IMR-90 (cell line): ENCODE data around the gene FBXL13. TPM values are rescaled to one million over a fixed set of nuclear protein-coding genes. Genes with fewer than 3 reads are reported as not detected.

Experiments
- ATAC-seq: fragments of 200-7000 bp; cut with Tn5 transposase; 2 replicates; pipeline ENCODE4 v1.9.1; 2020; ENCODE audit warnings: low read depth, mild to moderate bottlenecking, moderate library complexity
- BruUV-seq: library from RNA; stranded (reverse); fragments of 400-500 nt; replicated peaks from 2 replicates; lab custom pipeline; 2021; lab: Mats Ljungman, UMichigan
- CTCF ChIA-PET: fragments of 300-600 bp; formaldehyde crosslinking; extraction: SDS; loops from one replicate; lab custom pipeline; 2021; ENCODE audit warnings: antibody characterized with exemption; lab: Yijun Ruan, JAX
- POLR2A ChIA-PET: fragments of 300-600 bp; sonication (Branson Sonifier 250); formaldehyde crosslinking; loops from one replicate; lab custom pipeline; 2022; ENCODE audit warnings: antibody characterized with exemption; ENCODE audit not compliant: unreplicated experiment; lab: Charles Lee
- DNase-seq: peaks from one replicate; pipeline ENCODE4 v3.0.0; 2013
- H2AFZ ChIP-seq: replicated peaks from 2 replicates; pipeline ENCODE3; 2013; ENCODE audit warnings: low read length, mild to moderate bottlenecking; ENCODE audit not compliant: poor library complexity
- H2AK5ac ChIP-seq: 2 replicates; pipeline ENCODE4 v1.6.1; 2013; ENCODE audit warnings: low read depth, low read length, inconsistent platforms
- H2AK9ac ChIP-seq: replicated peaks from 2 replicates; pipeline ENCODE3; 2013; ENCODE audit warnings: mild to moderate bottlenecking, low read depth, low read length, moderate library complexity; ENCODE audit not compliant: poor library complexity
- H2BK120ac ChIP-seq: 2 replicates; pipeline ENCODE4 v1.6.1; 2013; ENCODE audit warnings: low read depth, low read length, inconsistent platforms
- H2BK15ac ChIP-seq: 3 replicates; pipeline ENCODE4 v1.6.1; 2013; ENCODE audit warnings: low read depth, low read length, inconsistent platforms
- H2BK20ac ChIP-seq: 2 replicates; pipeline ENCODE4 v1.6.1; 2013; ENCODE audit warnings: low read depth, mild to moderate bottlenecking, inconsistent platforms, low read length, moderate library complexity
- H2BK5ac ChIP-seq: 2 replicates; pipeline ENCODE4 v1.6.1; 2013; ENCODE audit warnings: mild to moderate bottlenecking, low read depth, low read length, inconsistent platforms; ENCODE audit not compliant: poor library complexity, severe bottlenecking
- H3K14ac ChIP-seq: replicated peaks from 2 replicates; pipeline ENCODE4 v1.6.1; 2013; ENCODE audit warnings: low read depth, low read length, inconsistent platforms
- H3K18ac ChIP-seq: 2 replicates; pipeline ENCODE4 v1.6.1; 2013; ENCODE audit warnings: low read depth, low read length, control low read depth
- H3K23ac ChIP-seq: 2 replicates; pipeline ENCODE4 v1.6.1; 2013; ENCODE audit warnings: low read depth, low read length, inconsistent platforms
- H3K27ac ChIP-seq: 2 replicates; pipeline ENCODE4 v1.5.1; 2013; ENCODE audit warnings: mild to moderate bottlenecking, control low read depth, low read length; ENCODE audit not compliant: insufficient read depth
- H3K27me3 ChIP-seq: 2 replicates; pipeline ENCODE4 v1.6.1; 2013; ENCODE audit warnings: low read length; ENCODE audit not compliant: control insufficient read depth, insufficient read depth
- H3K36me3 ChIP-seq: 2 replicates; pipeline ENCODE4 v1.6.1; 2013; ENCODE audit warnings: low read length, mixed read lengths; ENCODE audit not compliant: control insufficient read depth, insufficient read depth
- H3K4ac ChIP-seq: 2 replicates; pipeline ENCODE4 v1.6.1; 2013; ENCODE audit warnings: low read depth, low read length, inconsistent platforms
- H3K4me1 ChIP-seq: 2 replicates; pipeline ENCODE4 v1.6.1; 2013; ENCODE audit warnings: low read length, mixed read lengths; ENCODE audit not compliant: control insufficient read depth, insufficient read depth
- H3K4me2 ChIP-seq: 2 replicates; pipeline ENCODE4 v1.6.1; 2013; ENCODE audit warnings: low read depth, mild to moderate bottlenecking, control low read depth, low read length, moderate library complexity
- H3K4me3 ChIP-seq: 2 replicates; pipeline ENCODE4 v1.5.1; 2013; ENCODE audit warnings: low read depth, mild to moderate bottlenecking, control low read depth, low read length, moderate library complexity; ENCODE audit not compliant: insufficient read depth
- H3K56ac ChIP-seq: 2 replicates; pipeline ENCODE4 v1.6.1; 2013; ENCODE audit warnings: low read length, inconsistent platforms; ENCODE audit not compliant: insufficient read depth; ENCODE audit errors: extremely low read depth
- H3K79me1 ChIP-seq, 2 experiments: 2 replicates each; pipeline ENCODE4 v1.6.1; 2013; ENCODE audit warnings: low read length in 2 of 2, inconsistent platforms in 1 of 2, low read depth in 1 of 2
- H3K9ac ChIP-seq: 2 replicates; pipeline ENCODE4 v1.6.1; 2013; ENCODE audit warnings: low read depth, low read length, control low read depth
- H3K9me1 ChIP-seq: 2 replicates; pipeline ENCODE4 v1.6.1; 2013; ENCODE audit warnings: low read length, inconsistent platforms; ENCODE audit not compliant: insufficient read depth
- H3K9me3 ChIP-seq: 2 replicates; pipeline ENCODE4 v1.6.1; 2013; ENCODE audit warnings: low read length; ENCODE audit not compliant: control insufficient read depth, insufficient read depth
- H4K20me1 ChIP-seq: 2 replicates; pipeline ENCODE4 v1.6.1; 2013; ENCODE audit warnings: low read length, inconsistent platforms; ENCODE audit not compliant: insufficient read depth
- H4K5ac ChIP-seq: 2 replicates; pipeline ENCODE4 v1.6.1; 2013; ENCODE audit warnings: mild to moderate bottlenecking, low read depth, low read length, control low read depth
- H4K8ac ChIP-seq, 2 experiments: 2 replicates each; pipeline ENCODE4 v1.6.1; 2013; ENCODE audit warnings: low read depth in 2 of 2, low read length in 2 of 2, control low read depth in 1 of 2, inconsistent platforms in 1 of 2
- H4K91ac ChIP-seq: 2 replicates; pipeline ENCODE4 v1.6.1; 2013; ENCODE audit warnings: low read depth, low read length, inconsistent platforms; ENCODE audit not compliant: insufficient read depth
- BHLHE40 ChIP-seq: fragments of 150-350 bp; IDR thresholded peaks from 2 replicates; pipeline ENCODE4 v1.6.1; 2016; ENCODE audit warnings: mild to moderate bottlenecking, low read depth, low read length
- CEBPB ChIP-seq: IDR thresholded peaks from 2 replicates; pipeline ENCODE4 v1.6.1; 2012; ENCODE audit warnings: low read depth, low read length, improper control_type of control experiment
- CHD1 ChIP-seq: IDR thresholded peaks from 2 replicates; pipeline ENCODE4 v1.6.1; 2012; ENCODE audit warnings: low read depth, low read length, improper control_type of control experiment
- ELK1 ChIP-seq: fragments of 150-350 bp; IDR thresholded peaks from 2 replicates; pipeline ENCODE4 v1.6.1; 2016; ENCODE audit warnings: low read depth, mild to moderate bottlenecking, low read length, moderate library complexity, borderline replicate concordance
- MAZ ChIP-seq: IDR thresholded peaks from 2 replicates; pipeline ENCODE4 v1.6.1; 2012; ENCODE audit warnings: low read depth, mild to moderate bottlenecking, low read length, improper control_type of control experiment, moderate library complexity, borderline replicate concordance
- MXI1 ChIP-seq: IDR thresholded peaks from 2 replicates; pipeline ENCODE4 v1.6.1; 2012; ENCODE audit warnings: low read depth, mild to moderate bottlenecking, low read length, moderate library complexity, borderline replicate concordance
- NFE2L2 ChIP-seq: fragments of 150-350 bp; IDR thresholded peaks from 2 replicates; pipeline ENCODE4 v1.6.1; 2016; ENCODE audit warnings: low read depth, mild to moderate bottlenecking, low read length
- RAD21 ChIP-seq: IDR thresholded peaks from 2 replicates; pipeline ENCODE4 v1.6.1; 2012; ENCODE audit warnings: low read length, improper control_type of control experiment
- RCOR1 ChIP-seq: IDR thresholded peaks from 2 replicates; pipeline ENCODE4 v1.6.1; 2012; ENCODE audit warnings: mild to moderate bottlenecking, low read length, improper control_type of control experiment; ENCODE audit not compliant: insufficient replicate concordance
- RFX5 ChIP-seq: IDR thresholded peaks from 2 replicates; pipeline ENCODE4 v1.8.0; 2012; ENCODE audit warnings: low read depth, mild to moderate bottlenecking, low read length, moderate library complexity
- SMC3 ChIP-seq: fragments of 150-350 bp; IDR thresholded peaks from 2 replicates; pipeline ENCODE4 v1.6.1; 2016; ENCODE audit warnings: low read depth, mild to moderate bottlenecking, antibody characterized with exemption, low read length, moderate library complexity
- WGBS, 2 experiments: methylation state at CpG; one replicate each; pipeline versions ENCODE4 v1.1.5 to v1.1.7; 2013; ENCODE audit warnings: missing lambda C conversion rate in 2 of 2; ENCODE audit not compliant: insufficient read length in 1 of 2; ENCODE audit errors: extremely low coverage in 2 of 2; 5-methylcytosine and 5-hydroxymethylcytosine counted together
- dilution Hi-C: fragments of 300-500 bp; cut with HindIII; formaldehyde crosslinking; loops from one replicate; pipeline ENCODE4 v1.14.3; 2018; ENCODE audit warnings: low sequenced_read_pairs; ENCODE audit not compliant: unreplicated experiment
- in situ Hi-C: fragments of 300-500 bp; cut with MboI; formaldehyde crosslinking; loops from 3 replicates; pipeline ENCODE4 v1.14.3; 2019; ENCODE audit warnings: low sequenced_read_pairs, inconsistent platforms, mixed read lengths
- intact Hi-C: fragments of 100-400 bp; cut with micrococcal nuclease; formaldehyde crosslinking; loops from 2 replicates; pipeline ENCODE4 v1.10.0; 2022
- polyA plus RNA-seq, 3 experiments: library from polyadenylated mRNA; depleted of rRNA; stranded (reverse); fragments of >200 nt; gene quantifications; 2 replicates each; pipeline ENCODE4 v1.2.3, GENCODE V29; 2012; ENCODE audit warnings: low replicate concordance in 1 of 3
- total RNA-seq: library from RNA; depleted of rRNA; stranded (reverse); fragments of >200 nt; gene quantifications from 2 replicates; pipeline ENCODE4 v1.2.3, GENCODE V29; 2012
- TF ChIP-seq, protein P1 (sequence below): conservative IDR thresholded peaks from 2 replicates; pipeline ENCODE4 v1.5.1; 2012; ENCODE audit warnings: mild to moderate bottlenecking, low read depth, low read length, improper control_type of control experiment
- TF ChIP-seq, protein P2 (sequence below): fragments of 150-350 bp; IDR thresholded peaks from 2 replicates; pipeline ENCODE4 v1.6.1; 2017; ENCODE audit warnings: mild to moderate bottlenecking, antibody characterized with exemption, low read length, low read depth

FBXL13 gene
- total and polyA plus RNA-seq, 2 of the 4 experiments (the other 2 are of a cell fraction) = 0.24 to 0.36 TPM

DNA sequence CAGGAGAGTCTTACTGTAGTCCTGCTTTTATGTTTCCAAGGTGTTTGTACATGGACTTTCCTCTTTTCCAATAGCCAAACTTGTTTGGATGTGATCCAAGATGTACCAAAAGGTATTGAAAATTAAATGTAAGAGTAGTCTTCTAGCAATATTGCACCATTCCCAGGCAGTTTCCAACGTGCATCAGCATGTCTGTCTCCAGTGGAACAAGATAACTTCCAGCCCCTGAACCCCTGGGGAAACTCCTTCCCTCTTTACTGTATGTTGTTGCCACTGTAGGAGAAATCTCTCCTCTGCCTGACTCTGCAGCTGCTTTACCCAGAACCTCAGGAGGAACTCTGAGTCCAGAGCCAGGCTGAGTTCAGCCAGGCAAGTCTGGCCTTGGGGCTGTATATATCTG lies 18.8 kb upstream of the FBXL13 start:
- Histone ChIP-seq H2BK120ac (no peak overlapping the region), H2BK5ac (no peak overlapping the region), H3K9me1 (no peaks in the 10 kb centered on the region), H2AK9ac (no peak overlapping the region), H3K4me3 (no peak overlapping the region), H3K4ac (no peak overlapping the region), H3K4me1 (no peaks in the 10 kb centered on the region), H3K18ac (no peak overlapping the region), H3K14ac (no peak overlapping the region), H4K91ac (no peak overlapping the region), H3K36me3 (peaks cover 17% of the 10 kb centered on the region), H2AK5ac (no peak overlapping the region), H4K5ac (no peak overlapping the region), H2AFZ (no peak overlapping the region), H3K9ac (no peak overlapping the region), H4K8ac (no peak overlapping the region), H4K20me1 (no peaks in the 10 kb centered on the region), H3K9me3 (no peaks in the 10 kb centered on the region), H3K27me3 (no peaks in the 10 kb centered on the region), H3K79me1 (no peaks in the 10 kb centered on the region), H2BK15ac (no peak overlapping the region), H2BK20ac (no peak overlapping the region), H3K27ac (no peak overlapping the region), H3K4me2 (no peak overlapping the region), H3K56ac (no peak overlapping the region), H3K23ac (no peak overlapping the region)
- dilution Hi-C loops = no loop called here
- CTCF ChIA-PET = no interaction called here
- no CpG with 5 or more reads among the region's 1 CpG for WGBS, 2 experiments
- DNase-seq = no peak
- in situ Hi-C loops = no loop called here
- ATAC-seq = no peak
- no TSS peak for BruUV-seq
- intact Hi-C loops = no loop called here
- POLR2A ChIA-PET = no interaction called here
- no peak for TF ChIP-seq MAZ
- no peak for TF ChIP-seq RAD21
- TF ChIP-seq CEBPB = no peak
- no peak for TF ChIP-seq CHD1
- no peak for TF ChIP-seq SMC3
- TF ChIP-seq ELK1 = no peak
- TF ChIP-seq MXI1 = no peak
- no peak for TF ChIP-seq NFE2L2
- no peak for TF ChIP-seq RFX5
- TF ChIP-seq BHLHE40 = no peak
- TF ChIP-seq, protein P1, sequence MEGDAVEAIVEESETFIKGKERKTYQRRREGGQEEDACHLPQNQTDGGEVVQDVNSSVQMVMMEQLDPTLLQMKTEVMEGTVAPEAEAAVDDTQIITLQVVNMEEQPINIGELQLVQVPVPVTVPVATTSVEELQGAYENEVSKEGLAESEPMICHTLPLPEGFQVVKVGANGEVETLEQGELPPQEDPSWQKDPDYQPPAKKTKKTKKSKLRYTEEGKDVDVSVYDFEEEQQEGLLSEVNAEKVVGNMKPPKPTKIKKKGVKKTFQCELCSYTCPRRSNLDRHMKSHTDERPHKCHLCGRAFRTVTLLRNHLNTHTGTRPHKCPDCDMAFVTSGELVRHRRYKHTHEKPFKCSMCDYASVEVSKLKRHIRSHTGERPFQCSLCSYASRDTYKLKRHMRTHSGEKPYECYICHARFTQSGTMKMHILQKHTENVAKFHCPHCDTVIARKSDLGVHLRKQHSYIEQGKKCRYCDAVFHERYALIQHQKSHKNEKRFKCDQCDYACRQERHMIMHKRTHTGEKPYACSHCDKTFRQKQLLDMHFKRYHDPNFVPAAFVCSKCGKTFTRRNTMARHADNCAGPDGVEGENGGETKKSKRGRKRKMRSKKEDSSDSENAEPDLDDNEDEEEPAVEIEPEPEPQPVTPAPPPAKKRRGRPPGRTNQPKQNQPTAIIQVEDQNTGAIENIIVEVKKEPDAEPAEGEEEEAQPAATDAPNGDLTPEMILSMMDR = no peak
- TF ChIP-seq RCOR1 = no peak
- TF ChIP-seq, protein P2, sequence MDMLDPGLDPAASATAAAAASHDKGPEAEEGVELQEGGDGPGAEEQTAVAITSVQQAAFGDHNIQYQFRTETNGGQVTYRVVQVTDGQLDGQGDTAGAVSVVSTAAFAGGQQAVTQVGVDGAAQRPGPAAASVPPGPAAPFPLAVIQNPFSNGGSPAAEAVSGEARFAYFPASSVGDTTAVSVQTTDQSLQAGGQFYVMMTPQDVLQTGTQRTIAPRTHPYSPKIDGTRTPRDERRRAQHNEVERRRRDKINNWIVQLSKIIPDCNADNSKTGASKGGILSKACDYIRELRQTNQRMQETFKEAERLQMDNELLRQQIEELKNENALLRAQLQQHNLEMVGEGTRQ = no peak
